HG02798 (cell line): ENCODE results near the gene RAMAC.
A peak's percentile ranks its signal among the peaks of the same experiment; 100 is the strongest.
"Not testable (repeated sequence)": the region's sequence is repeated elsewhere in the genome, so short reads cannot be mapped to it uniquely, and the experiment has no call there.

Experiments
- ATAC-seq: cut with Tn5 transposase; IDR thresholded peaks from one replicate; pipeline ENCODE4 v1.9.1; 2021; ENCODE audit warnings: mild to moderate bottlenecking; ENCODE audit not compliant: unreplicated experiment, poor library complexity

RAMAC gene

GRCh38 chr15:82985688-82986441, at the start of gene RAMAC:
Gene RAMAC, plus strand, starts transcription at chr15:82986210. Its CDS starts 2,809 bp downstream, at chr15:82989019.
- peak; percentile 97 for ATAC-seq

GRCh38 chr15:82936966-82937711, 48.9 kb upstream of the RAMAC start:
- no peak for ATAC-seq

GRCh38 chr15:82937712-82938058, 48.3 kb upstream of the RAMAC start:
- no peak for ATAC-seq

GRCh38 chr15:82939678-82940077, 46.3 kb upstream of the RAMAC start:
- ATAC-seq = not testable (repeated sequence)

- no peak for ATAC-seq
These were observed 43.3 kb upstream of the RAMAC start for GRCh38 chr15:82942691-82943090.

DNA sequence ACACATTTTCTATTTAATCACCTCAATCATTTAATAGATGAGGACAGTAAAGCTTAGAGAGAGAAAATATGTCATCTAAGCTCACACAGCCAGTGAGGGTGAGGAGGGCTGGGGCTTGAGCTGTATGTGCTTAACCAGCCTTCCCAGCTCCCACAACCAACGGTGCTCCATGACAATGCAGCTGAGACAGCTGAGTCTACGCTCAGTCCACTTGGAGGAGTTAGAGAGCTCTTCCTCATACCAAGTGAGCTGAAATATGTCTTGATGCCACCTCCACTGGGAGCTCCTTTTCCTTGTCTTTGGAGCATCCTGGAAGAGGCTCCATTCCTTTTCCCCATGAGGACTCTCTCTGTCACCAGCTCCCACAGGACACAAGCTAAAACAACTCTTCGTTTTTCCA, 42.8 kb upstream of the RAMAC start:
- no peak for ATAC-seq

DNA sequence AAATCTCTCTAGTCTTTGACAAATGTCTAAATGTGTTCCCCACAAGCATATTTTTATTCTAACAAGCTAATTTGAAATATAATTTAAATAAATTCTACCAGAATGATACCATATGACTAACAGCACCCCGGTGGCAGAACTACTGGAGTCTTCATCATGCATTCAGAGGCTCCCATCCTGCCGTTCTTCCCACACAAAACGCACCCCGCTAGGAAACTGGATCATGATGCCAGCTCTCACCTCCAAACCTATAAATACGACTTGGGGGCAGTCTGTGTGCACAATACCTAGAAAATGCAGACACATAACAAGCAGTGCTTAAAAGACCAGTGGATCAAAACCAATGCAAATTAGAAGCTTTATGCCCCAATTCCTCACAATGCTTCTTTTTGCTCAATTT, 42.0 kb upstream of the RAMAC start:
- no peak for ATAC-seq

DNA sequence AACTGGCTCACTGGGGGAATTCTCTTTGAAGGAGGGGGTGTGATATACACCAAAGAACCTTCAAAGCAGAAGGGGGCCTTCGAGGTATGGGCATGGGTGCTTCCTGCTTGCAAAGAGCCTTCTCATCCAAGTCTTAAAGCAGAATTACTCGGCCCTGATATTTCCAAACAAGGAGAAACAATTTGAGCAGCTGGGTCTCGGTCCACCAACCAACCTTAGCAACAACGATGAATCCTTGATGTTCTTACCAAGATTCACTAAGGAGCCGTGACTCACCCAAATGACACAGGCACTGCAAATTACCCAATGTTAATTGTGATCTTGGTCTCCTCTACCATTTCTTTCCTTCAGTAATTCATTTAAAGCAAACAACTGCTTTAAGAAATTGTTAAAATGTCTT, 41.2 kb upstream of the RAMAC start:
- no peak for ATAC-seq

- no peak for ATAC-seq
These were observed 40.7 kb upstream of the RAMAC start for GRCh38 chr15:82945326-82945725.

GRCh38 chr15:82946155-82946701, 39.8 kb upstream of the RAMAC start:
- no peak for ATAC-seq

DNA sequence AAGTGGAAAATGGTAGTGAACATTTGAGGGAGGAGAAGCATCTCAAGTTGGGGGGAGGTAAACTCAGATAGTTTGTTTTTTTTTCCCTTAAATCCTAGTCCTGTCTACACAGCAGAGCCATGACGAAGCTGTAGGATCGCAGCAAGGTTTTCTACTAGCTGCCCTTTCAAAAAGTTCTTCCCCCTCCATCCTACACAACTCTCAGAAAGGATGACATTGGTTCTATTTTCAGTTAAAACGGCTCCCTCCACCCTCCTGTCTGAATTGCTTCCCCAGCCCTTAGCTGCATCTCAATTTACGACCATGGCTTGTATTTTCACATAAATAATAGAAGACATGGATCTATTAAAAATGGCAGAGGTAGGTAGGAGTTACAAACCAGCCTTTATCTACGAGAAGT, 35.7 kb upstream of the RAMAC start:
- peak; percentile 44 for ATAC-seq

GRCh38 chr15:82950746-82951370, 35.2 kb upstream of the RAMAC start:
- peak; percentile 59 for ATAC-seq

DNA sequence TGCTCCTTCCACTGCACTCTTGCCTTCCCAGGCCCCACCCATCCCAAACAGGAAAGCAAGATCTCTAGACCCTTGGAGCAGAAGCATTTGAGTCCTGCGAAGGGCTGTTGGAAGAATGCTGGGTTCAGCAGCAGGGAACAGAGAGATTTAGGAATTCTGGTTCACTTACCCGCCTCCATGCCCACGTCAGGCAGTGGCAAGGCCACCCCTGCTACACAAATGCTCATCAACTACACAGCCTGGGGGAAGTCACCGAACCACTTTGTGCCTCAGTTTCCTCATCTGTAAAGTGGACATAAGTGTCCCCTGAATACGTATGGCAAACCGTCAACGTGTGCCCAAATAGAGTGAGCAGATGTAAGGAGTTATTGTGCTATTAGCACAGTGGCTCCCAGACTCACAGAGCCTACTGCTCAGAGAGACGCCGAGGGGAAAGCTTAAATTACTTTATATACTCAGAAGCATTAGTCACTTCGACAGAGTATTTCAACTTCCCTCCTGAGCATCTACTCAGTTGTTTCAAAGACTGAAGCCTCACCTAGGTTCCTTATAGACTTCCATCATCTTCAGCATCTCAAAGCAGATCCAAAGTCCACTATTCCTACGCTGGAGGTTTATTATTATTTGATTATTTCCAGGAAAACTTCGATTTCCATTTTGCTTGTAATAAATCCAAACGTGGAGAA, 34.4 kb upstream of the RAMAC start:
- ATAC-seq = no peak

GRCh38 chr15:82952158-82953081, 33.6 kb upstream of the RAMAC start, which contains the start of gene HOMER2:
Gene HOMER2, minus strand, starts transcription at chr15:82952720. Its CDS starts 185 bp downstream, at chr15:82952535.
- ATAC-seq = no peak

GRCh38 chr15:82958638-82959037, 27.4 kb upstream of the RAMAC start:
- no peak for ATAC-seq

DNA sequence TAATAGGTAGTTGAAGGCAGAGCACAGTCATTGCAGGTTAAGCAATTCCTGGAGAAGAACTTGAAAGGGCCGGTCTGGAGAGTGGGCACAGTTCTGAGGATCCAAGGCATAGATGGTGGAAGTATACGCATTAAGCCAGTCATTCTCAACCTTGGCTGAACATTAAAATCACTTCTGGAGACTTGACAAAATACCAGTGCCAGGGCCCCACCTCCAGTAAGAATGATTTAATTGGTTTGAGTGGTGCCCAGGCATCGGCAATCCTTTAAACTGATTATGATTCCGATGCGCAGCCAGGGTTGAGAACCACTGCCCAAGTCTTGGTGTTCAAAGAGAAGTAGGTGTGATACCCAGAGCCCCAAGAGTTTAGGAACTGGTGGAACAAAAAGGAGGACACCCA, 26.6 kb upstream of the RAMAC start:
- ATAC-seq = no peak

GRCh38 chr15:82960766-82961165, 25.2 kb upstream of the RAMAC start:
- ATAC-seq = no peak

DNA sequence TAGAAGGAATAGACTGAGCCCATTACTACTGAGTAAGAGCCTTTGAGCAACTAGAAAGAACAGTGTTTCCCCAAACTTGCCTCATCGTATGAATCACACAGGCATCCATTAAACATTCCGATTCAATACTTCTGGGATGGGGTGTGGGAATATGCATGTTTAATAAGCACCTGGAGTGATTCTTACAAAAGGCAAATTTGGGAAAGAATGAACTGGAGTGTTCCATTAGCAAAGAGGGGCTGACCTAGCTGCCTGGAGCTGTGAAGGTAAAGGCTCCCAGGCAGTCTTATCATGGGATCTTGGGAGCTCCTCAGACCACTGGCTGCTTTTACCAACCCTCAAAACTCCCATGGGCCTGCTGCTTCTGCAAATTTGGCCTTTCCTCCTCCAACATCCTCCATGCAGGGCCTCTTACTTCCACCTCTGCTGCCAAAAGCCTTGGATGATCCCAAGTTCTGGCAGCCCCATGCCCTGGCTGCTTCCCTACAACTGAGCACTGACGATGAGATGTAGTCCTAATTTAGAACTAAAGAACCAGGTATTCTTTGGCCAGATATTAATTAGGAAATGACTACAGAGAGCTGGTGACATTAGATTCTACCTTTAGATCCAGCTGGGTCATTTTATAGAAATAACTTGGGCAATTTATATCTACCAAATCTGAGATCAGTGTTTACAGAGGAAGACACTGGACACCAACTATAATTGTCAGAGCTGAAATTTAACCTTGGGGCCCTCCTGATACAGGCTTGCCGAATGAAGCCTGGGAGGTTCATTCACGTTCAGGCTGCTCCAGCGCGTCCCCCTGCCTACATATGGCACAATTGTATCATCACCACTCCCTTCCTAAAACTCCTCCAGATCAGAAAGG, 22.3 kb upstream of the RAMAC start:
- ATAC-seq = no peak
